ENCODE measurements around the gene RAPGEF4.

DNA sequence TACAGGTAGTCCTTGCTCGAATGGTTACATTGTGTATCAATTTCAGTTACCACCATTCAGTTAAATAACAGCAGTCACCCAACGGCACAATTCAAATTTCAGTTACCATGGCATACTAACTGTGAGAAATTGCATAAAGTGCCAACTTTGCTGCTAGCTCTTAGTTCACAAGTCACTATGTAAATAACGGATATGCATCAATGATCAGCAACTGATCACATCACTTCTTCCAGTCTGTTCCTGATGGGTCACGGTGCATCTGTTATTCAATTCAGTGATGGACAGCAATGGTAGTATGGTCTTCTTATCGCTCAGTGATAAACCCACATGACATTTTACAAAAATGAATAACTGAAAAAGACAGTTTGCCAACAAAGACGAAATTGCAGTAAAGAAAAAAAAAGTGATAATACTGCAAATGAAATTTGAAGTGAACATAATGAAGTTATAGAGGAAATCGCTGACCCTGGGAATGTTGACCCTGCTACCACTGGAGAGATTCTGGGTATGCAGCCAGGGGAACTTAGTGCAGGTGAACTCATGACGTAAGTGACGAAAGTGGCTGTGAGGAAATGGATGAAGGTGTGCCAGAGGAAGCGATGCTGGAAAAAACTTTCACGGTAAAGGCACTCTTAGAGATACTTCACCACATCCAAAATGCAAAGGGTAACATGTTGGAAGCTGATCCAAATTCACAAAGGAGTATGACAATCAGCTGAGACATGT is 25.9 kb upstream of the RAPGEF4 start:
- TF ChIP-seq POLR2A (IDR thresholded peaks at IDR 0.05) (no peak), EP300 (IDR thresholded peaks at IDR 0.05) (no peak), POLR2AphosphoS5 (IDR thresholded peaks at IDR 0.05) (no peak)
- TF ChIP-seq, protein P1, sequence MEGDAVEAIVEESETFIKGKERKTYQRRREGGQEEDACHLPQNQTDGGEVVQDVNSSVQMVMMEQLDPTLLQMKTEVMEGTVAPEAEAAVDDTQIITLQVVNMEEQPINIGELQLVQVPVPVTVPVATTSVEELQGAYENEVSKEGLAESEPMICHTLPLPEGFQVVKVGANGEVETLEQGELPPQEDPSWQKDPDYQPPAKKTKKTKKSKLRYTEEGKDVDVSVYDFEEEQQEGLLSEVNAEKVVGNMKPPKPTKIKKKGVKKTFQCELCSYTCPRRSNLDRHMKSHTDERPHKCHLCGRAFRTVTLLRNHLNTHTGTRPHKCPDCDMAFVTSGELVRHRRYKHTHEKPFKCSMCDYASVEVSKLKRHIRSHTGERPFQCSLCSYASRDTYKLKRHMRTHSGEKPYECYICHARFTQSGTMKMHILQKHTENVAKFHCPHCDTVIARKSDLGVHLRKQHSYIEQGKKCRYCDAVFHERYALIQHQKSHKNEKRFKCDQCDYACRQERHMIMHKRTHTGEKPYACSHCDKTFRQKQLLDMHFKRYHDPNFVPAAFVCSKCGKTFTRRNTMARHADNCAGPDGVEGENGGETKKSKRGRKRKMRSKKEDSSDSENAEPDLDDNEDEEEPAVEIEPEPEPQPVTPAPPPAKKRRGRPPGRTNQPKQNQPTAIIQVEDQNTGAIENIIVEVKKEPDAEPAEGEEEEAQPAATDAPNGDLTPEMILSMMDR (IDR thresholded peaks at IDR 0.05) = no peak

Measured in gastroesophageal sphincter (tissue), 3 donors.